A673 (cell line): ENCODE measurements around the gene PCDH10. TPM values are rescaled to one million over a fixed set of nuclear protein-coding genes. Genes with fewer than 3 reads are reported as not detected.

Experiments
- BruUV-seq: library from RNA; stranded (reverse); fragments of 400-500 nt; replicated peaks from 2 replicates; lab custom pipeline; 2021; lab: Mats Ljungman, UMichigan
- CTCF ChIA-PET: fragments of 300-600 bp; sonication (Branson Sonifier 250); formaldehyde crosslinking; loops from one replicate; lab custom pipeline; 2022; ENCODE audit warnings: antibody characterized with exemption; lab: Charles Lee
- POLR2A ChIA-PET: fragments of 300-600 bp; sonication (Branson Sonifier 250); formaldehyde crosslinking; loops from one replicate; lab custom pipeline; 2022; ENCODE audit warnings: antibody characterized with exemption; ENCODE audit not compliant: low non-redundant PET; lab: Charles Lee
- DNase-seq: peaks from one replicate; pipeline ENCODE4 v3.0.0-alpha.2; 2015; ENCODE audit warnings: low spot score
- H3K27ac ChIP-seq: fragments of 200-600 bp; sonication (generic); 2 replicates; pipeline ENCODE4 v1.5.1; 2016; ENCODE audit warnings: mixed run types, low read depth, mild to moderate bottlenecking, mixed read lengths, antibody characterized with exemption, low read length; ENCODE audit not compliant: poor library complexity, severe bottlenecking
- H3K27me3 ChIP-seq: fragments of 200-600 bp; sonication (generic); replicated peaks from 2 replicates; pipeline ENCODE4 v1.6.1; 2017; ENCODE audit warnings: mixed run types, low read depth, mild to moderate bottlenecking, mixed read lengths, antibody characterized with exemption, low read length; ENCODE audit not compliant: insufficient read depth, poor library complexity
- H3K36me3 ChIP-seq: fragments of 200-600 bp; sonication (generic); 2 replicates; pipeline ENCODE4 v1.6.1; 2016; ENCODE audit warnings: mixed run types, mild to moderate bottlenecking, mixed read lengths, antibody characterized with exemption, low read length; ENCODE audit not compliant: insufficient read depth, poor library complexity, severe bottlenecking
- H3K4me1 ChIP-seq: fragments of 200-600 bp; sonication (generic); 2 replicates; pipeline ENCODE4 v1.6.1; 2017; ENCODE audit warnings: mixed run types, mild to moderate bottlenecking, mixed read lengths, antibody characterized with exemption, low read length; ENCODE audit not compliant: insufficient read depth, poor library complexity, severe bottlenecking
- H3K4me3 ChIP-seq: fragments of 200-600 bp; sonication (generic); 2 replicates; pipeline ENCODE4 v1.5.1; 2016; ENCODE audit warnings: low read depth, mixed run types, mild to moderate bottlenecking, mixed read lengths, low read length; ENCODE audit not compliant: poor library complexity, severe bottlenecking
- H3K9me3 ChIP-seq: fragments of 200-600 bp; sonication (generic); 2 replicates; pipeline ENCODE4 v1.6.1; 2016; ENCODE audit warnings: mixed run types, low read depth, mild to moderate bottlenecking, mixed read lengths, antibody characterized with exemption, low read length; ENCODE audit not compliant: poor library complexity, severe bottlenecking
- CTCF ChIP-seq: fragments of 300-800, 200-600 bp; sonication (generic); conservative IDR thresholded peaks from 2 replicates; pipeline ENCODE4 v1.5.1; 2017; ENCODE audit warnings: low read depth, mild to moderate bottlenecking, antibody characterized with exemption, low read length, moderate library complexity, mixed read lengths
- EZH2 ChIP-seq: fragments of 200-600 bp; sonication (generic); IDR thresholded peaks from 2 replicates; pipeline ENCODE4 v1.6.1; 2017; ENCODE audit warnings: borderline replicate concordance, low read depth, mild to moderate bottlenecking, mixed read lengths, antibody characterized with exemption, low read length; ENCODE audit not compliant: poor library complexity, severe bottlenecking
- intact Hi-C: fragments of 100-400 bp; cut with micrococcal nuclease; formaldehyde crosslinking; loops from one replicate; pipeline ENCODE4 v1.10.0; 2022; ENCODE audit not compliant: unreplicated experiment
- total RNA-seq: library from RNA; stranded (reverse); gene quantifications from 2 replicates; pipeline ENCODE4 v1.2.3, GENCODE V29; 2021

The PCDH10 gene
- total RNA-seq, 1 experiment from 2014 or later, result 40.6 TPM

GRCh38 chr4:133149932-133150471 is 908 bp downstream of the PCDH10 start:
- no peak for DNase-seq
- H3K27me3 ChIP-seq, result no peaks in the 10 kb centered on the region
- peak overlapping the region; percentile 63 for H3K4me3 ChIP-seq
- POLR2A ChIA-PET, result no interaction called here
- H3K9me3 ChIP-seq, result no peaks in the 10 kb centered on the region
- peak overlapping the region; percentile 4 for H3K27ac ChIP-seq
- no peaks in the 10 kb centered on the region for H3K36me3 ChIP-seq
- TF ChIP-seq CTCF, result no peak
- no peak for TF ChIP-seq EZH2
- CTCF ChIA-PET, result no interaction called here
- BruUV-seq, result no TSS peak
- intact Hi-C loops, result loop anchor here (5.0 kb wide), 3 partner anchors 167 to 1782 kb away; no protein-coding TSS in a partner anchor
- no peaks in the 10 kb centered on the region for H3K4me1 ChIP-seq

- intact Hi-C loops, result loop anchor here (5.0 kb wide), 2 partner anchors 167 to 487 kb away; no protein-coding TSS in a partner anchor
- peak; percentile 32 for DNase-seq
- H3K4me3 ChIP-seq, result peak overlapping the region; percentile 63
- H3K4me1 ChIP-seq, result peaks cover 3% of the 10 kb centered on the region
- no peaks in the 10 kb centered on the region for H3K36me3 ChIP-seq
- POLR2A ChIA-PET, result no interaction called here
- no TSS peak for BruUV-seq
- no peaks in the 10 kb centered on the region for H3K9me3 ChIP-seq
- CTCF ChIA-PET, result no interaction called here
- TF ChIP-seq EZH2 (peak; percentile 43), CTCF (no peak)
- H3K27ac ChIP-seq, result peak overlapping the region; percentile 4
- no peaks in the 10 kb centered on the region for H3K27me3 ChIP-seq
These were observed 1.6 kb downstream of the PCDH10 start for GRCh38 chr4:133150486-133151340.

- TF ChIP-seq CTCF (no peak), EZH2 (no peak)
- no peaks in the 10 kb centered on the region for H3K36me3 ChIP-seq
- H3K4me3 ChIP-seq, result peak overlapping the region; percentile 63
- ChIA-PET CTCF (no interaction called here), POLR2A (no interaction called here)
- intact Hi-C loops, result loop anchor here (5.0 kb wide), 2 partner anchors 166 to 486 kb away; no protein-coding TSS in a partner anchor
- no peaks in the 10 kb centered on the region for H3K27me3 ChIP-seq
- H3K27ac ChIP-seq, result no peak overlapping the region
- peak; percentile 64 for DNase-seq
- no peaks in the 10 kb centered on the region for H3K9me3 ChIP-seq
- H3K4me1 ChIP-seq, result peaks cover 7% of the 10 kb centered on the region
- BruUV-seq, result no TSS peak
These were observed 2.2 kb downstream of the PCDH10 start for GRCh38 chr4:133151341-133151690.
